PFSK-1 (cell line): Measurements from ENCODE around the gene CTNNBL1.

Source experiments
- POLR2AphosphoS5 ChIP-seq: IDR thresholded peaks from 2 replicates; pipeline ENCODE4 v1.6.1; 2012; ENCODE audit warnings: low read depth, mild to moderate bottlenecking, control low read depth, low read length, moderate library complexity
- REST ChIP-seq, 2 experiments: IDR thresholded peaks; 2 replicates each; pipeline versions ENCODE4 v1.6.1 to v1.8.0; 2011 to 2012; ENCODE audit warnings: low read depth in 2 of 2, low read length in 2 of 2, control low read depth in 1 of 2, inconsistent platforms in 1 of 2, mild to moderate bottlenecking in 1 of 2, moderate library complexity in 1 of 2; ENCODE audit not compliant: insufficient read depth in 1 of 2
- SIN3A ChIP-seq: IDR thresholded peaks from 2 replicates; pipeline ENCODE4 v1.6.1; 2012; ENCODE audit warnings: mild to moderate bottlenecking, low read length, moderate library complexity, borderline replicate concordance; ENCODE audit not compliant: insufficient read depth
- TAF1 ChIP-seq: IDR thresholded peaks from 2 replicates; pipeline ENCODE4 v1.6.1; 2012; ENCODE audit warnings: low read length, control low read depth, borderline replicate concordance; ENCODE audit not compliant: insufficient read depth

- TF ChIP-seq SIN3A (no peak), REST (IDR thresholded peaks at IDR 0.05; ENCODE audit: insufficient read depth in 1 of 2, low read depth in 2 of 2, low read length in 2 of 2) (no peak), POLR2AphosphoS5 (no peak), TAF1 (no peak)
These were observed 104.5 kb downstream of the CTNNBL1 start for GRCh38 chr20:37798312-37798711.
